ENCODE data around the gene UST. TPM values are rescaled to one million over a fixed set of nuclear protein-coding genes. Genes with fewer than 3 reads are reported as not detected.

Gene UST
- total RNA-seq, 1 experiment from 2014 or later, result 6.1 TPM

GRCh38 chr6:149016716-149017115 is 269.9 kb downstream of the UST start:
- no TSS peak for BruUV-seq (replicated peaks)
- ChIA-PET RAD21 (ENCODE audit: low non-redundant PET in 1 of 2, low total read pairs in 2 of 2, uncharacterized antibody in 2 of 2, unreplicated experiment in 2 of 2) (no interaction called here), POLR2A (no interaction called here)

DNA sequence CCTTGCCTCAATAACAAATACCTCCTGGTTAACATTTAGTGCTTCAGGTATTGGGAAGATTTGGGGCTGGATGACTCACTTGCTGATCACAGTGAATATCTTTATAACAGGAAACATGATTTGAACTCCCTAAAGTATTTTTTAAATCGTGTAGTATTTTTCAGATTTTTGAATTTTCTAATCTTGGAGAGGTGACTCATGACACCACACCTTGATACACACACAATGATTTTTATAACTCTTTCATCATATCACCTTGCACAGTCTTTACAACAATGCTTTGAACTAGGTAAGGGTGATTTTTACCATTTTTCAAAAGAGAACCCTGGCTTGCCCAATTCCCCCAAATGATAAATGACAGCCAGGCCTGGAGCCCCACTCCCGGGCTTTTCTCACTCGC is 273.5 kb downstream of the UST start:
- intact Hi-C loops (cut with micrococcal nuclease), result no loop called here
- ChIA-PET POLR2A (no interaction called here), RAD21 (ENCODE audit: low non-redundant PET in 1 of 2, low total read pairs in 2 of 2, uncharacterized antibody in 2 of 2, unreplicated experiment in 2 of 2) (no interaction called here), CTCF (no interaction called here)
- no peaks in the 10 kb centered on the region for H4K20me1 ChIP-seq (ENCODE audit: insufficient read depth)
- TF ChIP-seq, protein P1, sequence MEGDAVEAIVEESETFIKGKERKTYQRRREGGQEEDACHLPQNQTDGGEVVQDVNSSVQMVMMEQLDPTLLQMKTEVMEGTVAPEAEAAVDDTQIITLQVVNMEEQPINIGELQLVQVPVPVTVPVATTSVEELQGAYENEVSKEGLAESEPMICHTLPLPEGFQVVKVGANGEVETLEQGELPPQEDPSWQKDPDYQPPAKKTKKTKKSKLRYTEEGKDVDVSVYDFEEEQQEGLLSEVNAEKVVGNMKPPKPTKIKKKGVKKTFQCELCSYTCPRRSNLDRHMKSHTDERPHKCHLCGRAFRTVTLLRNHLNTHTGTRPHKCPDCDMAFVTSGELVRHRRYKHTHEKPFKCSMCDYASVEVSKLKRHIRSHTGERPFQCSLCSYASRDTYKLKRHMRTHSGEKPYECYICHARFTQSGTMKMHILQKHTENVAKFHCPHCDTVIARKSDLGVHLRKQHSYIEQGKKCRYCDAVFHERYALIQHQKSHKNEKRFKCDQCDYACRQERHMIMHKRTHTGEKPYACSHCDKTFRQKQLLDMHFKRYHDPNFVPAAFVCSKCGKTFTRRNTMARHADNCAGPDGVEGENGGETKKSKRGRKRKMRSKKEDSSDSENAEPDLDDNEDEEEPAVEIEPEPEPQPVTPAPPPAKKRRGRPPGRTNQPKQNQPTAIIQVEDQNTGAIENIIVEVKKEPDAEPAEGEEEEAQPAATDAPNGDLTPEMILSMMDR (IDR thresholded peaks at IDR 0.05 in 2 of 3, conservative IDR thresholded peaks at IDR 0.05 in 1 of 3; ENCODE audit: borderline replicate concordance in 1 of 3, insufficient read depth in 1 of 3, low read depth in 2 of 3, low read length in 2 of 3), result no peak
- TF ChIP-seq FOSL1 (IDR thresholded peaks at IDR 0.05; ENCODE audit: low read depth) (no peak), JUND (IDR thresholded peaks at IDR 0.05) (peak; percentile 31; the same call in 1 of the 2 replicates), EZH2phosphoT487 (IDR thresholded peaks at IDR 0.05; ENCODE audit: borderline replicate concordance) (no peak), POLR2A (IDR thresholded peaks at IDR 0.05; ENCODE audit: borderline replicate concordance, extremely low read depth, insufficient read depth, insufficient read length) (no peak), CEBPB (IDR thresholded peaks at IDR 0.05; ENCODE audit: low read depth) (peak; percentile 43; the same call in 1 of the 2 replicates)
- TF ChIP-seq, protein P2, sequence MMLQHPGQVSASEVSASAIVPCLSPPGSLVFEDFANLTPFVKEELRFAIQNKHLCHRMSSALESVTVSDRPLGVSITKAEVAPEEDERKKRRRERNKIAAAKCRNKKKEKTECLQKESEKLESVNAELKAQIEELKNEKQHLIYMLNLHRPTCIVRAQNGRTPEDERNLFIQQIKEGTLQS (IDR thresholded peaks at IDR 0.05), result no peak
- H3K27ac ChIP-seq (ENCODE audit: low read depth, low read length), result no peak overlapping the region
- H3K27me3 ChIP-seq (ENCODE audit: insufficient read depth, low read length), result no peaks in the 10 kb centered on the region
- no peaks in the 10 kb centered on the region for H3K9me2 ChIP-seq (ENCODE audit: insufficient read depth)
- ATAC-seq (no peak), DNase-seq (ENCODE audit: low read depth, low spot score) (no peak)
- no peaks in the 10 kb centered on the region for H3K9me3 ChIP-seq (ENCODE audit: control insufficient read depth in 1 of 2, insufficient read depth in 1 of 2, low read depth in 1 of 2, low read length in 2 of 2)
- H3K4me3 ChIP-seq (replicated peaks in 1 of 2; ENCODE audit: low read depth in 1 of 2, low read length in 2 of 2), result no peak overlapping the region
- no peaks in the 10 kb centered on the region for H3K36me3 ChIP-seq (ENCODE audit: control insufficient read depth in 1 of 2, insufficient read depth in 2 of 2, low read length in 2 of 2)
- 0 out of 2 replicates have a peak overlapping the region, but pooled peaks have one; percentile 9 for H3K4me2 ChIP-seq (ENCODE audit: low read length)
- H2AFZ ChIP-seq (ENCODE audit: low read depth, low read length, poor library complexity, severe bottlenecking), result no peak overlapping the region
- H3K9ac ChIP-seq (ENCODE audit: low read length), result no peak overlapping the region
- no peaks in the 10 kb centered on the region for H3K79me2 ChIP-seq (ENCODE audit: insufficient read depth, low read length)
- BruUV-seq (replicated peaks), result no TSS peak
- H3K4me1 ChIP-seq (ENCODE audit: control insufficient read depth in 1 of 2, insufficient read depth in 2 of 2, low read length in 2 of 2), result peaks cover 5 to 9% of the 10 kb centered on the region in 2 experiments; a peak in 2 of 4 replicates

More at GRCh38 chr6:149016716-149017115, 269.9 kb downstream of the UST start:
- Histone ChIP-seq H3K9ac (ENCODE audit: low read length) (no peak overlapping the region), H3K4me3 (replicated peaks in 1 of 2; ENCODE audit: low read depth in 1 of 2, low read length in 2 of 2) (no peak overlapping the region), H3K27me3 (ENCODE audit: insufficient read depth, low read length) (no peaks in the 10 kb centered on the region), H2AFZ (ENCODE audit: low read depth, low read length, poor library complexity, severe bottlenecking) (no peak overlapping the region), H3K9me2 (ENCODE audit: insufficient read depth) (no peaks in the 10 kb centered on the region), H3K36me3 (ENCODE audit: control insufficient read depth in 1 of 2, insufficient read depth in 2 of 2, low read length in 2 of 2) (no peaks in the 10 kb centered on the region), H3K4me1 (ENCODE audit: control insufficient read depth in 1 of 2, insufficient read depth in 2 of 2, low read length in 2 of 2) (peaks cover 5 to 17% of the 10 kb centered on the region in 2 experiments; a peak in 3 of 4 replicates), H3K9me3 (ENCODE audit: control insufficient read depth in 1 of 2, insufficient read depth in 1 of 2, low read depth in 1 of 2, low read length in 2 of 2) (no peaks in the 10 kb centered on the region), H3K4me2 (ENCODE audit: low read length) (no peak overlapping the region), H4K20me1 (ENCODE audit: insufficient read depth) (no peaks in the 10 kb centered on the region), H3K79me2 (ENCODE audit: insufficient read depth, low read length) (no peaks in the 10 kb centered on the region), H3K27ac (ENCODE audit: low read depth, low read length) (no peak overlapping the region)
- ATAC-seq (no peak), DNase-seq (ENCODE audit: low read depth, low spot score) (no peak)
- TF ChIP-seq, protein P2 (IDR thresholded peaks at IDR 0.05), result no peak
- intact Hi-C loops (cut with micrococcal nuclease), result no loop called here
- CTCF ChIA-PET, result no interaction called here
